DLD1 (cell line): ENCODE data around the gene OR3A3.

Experiments
- in situ Hi-C: cut with HindIII; loops from 2 replicates; pipeline ENCODE4 v1.10.0; 2017; ENCODE audit warnings: low sequenced_read_pairs

Gene OR3A3

DNA sequence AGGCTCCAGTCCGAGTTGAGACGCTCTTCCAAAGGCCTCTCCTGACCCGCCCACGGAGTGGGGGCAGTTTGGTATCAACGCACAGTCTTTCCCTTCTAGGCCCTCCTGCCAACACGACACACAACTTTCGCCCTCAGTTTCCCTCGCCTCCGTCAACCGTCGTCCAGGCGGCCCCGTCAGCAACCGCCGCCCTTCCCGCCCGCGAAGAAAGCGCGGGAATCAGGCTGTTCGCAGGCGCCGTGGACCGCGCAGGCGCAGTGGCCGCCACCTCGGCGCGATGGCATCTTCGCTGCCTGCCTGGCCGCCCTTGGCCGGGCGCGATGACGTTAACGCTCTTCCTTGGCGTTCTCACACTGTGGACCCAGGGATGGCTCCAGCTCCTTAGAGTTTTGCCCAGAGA lies 60.4 kb downstream of the OR3A3 start, which contains the start of gene SPATA22:
Gene SPATA22 (minus strand): TSS at position 221 of the 400 bp plus-strand sequence. CDS start 2,494 bp downstream, outside the sequence.
- in situ Hi-C loops, result no loop called here

DNA sequence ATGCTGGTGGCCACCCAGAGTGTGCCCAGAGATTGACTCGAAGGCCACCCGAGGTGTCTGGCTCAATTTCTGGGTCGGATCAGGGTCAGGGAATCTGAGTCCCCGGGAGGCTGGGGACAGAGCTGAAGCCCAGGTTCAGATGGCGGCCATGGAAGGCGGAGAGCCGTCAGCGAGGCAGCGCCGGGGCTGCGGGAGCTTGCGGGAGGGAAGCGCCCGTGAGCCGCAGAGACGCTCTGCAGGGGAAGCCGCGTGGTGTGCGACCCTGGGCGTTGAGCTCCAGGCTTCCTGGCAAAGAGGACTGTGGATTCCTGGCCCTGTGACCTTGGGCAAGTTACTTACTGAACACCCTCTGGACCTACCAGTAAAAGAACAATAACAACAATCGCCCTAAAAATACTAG lies 61.0 kb downstream of the OR3A3 start:
- in situ Hi-C loops, result no loop called here
